Immature natural killer cell (primary cell): ENCODE measurements around the gene NELFA. TPM values are rescaled to one million over a fixed set of nuclear protein-coding genes. Genes with fewer than 3 reads are reported as not detected.
A peak's percentile ranks its signal among the peaks of the same experiment; 100 is the strongest.

ENCODE experiments used
- DNase-seq, 3 donors: peaks; one replicate each; pipeline ENCODE4 v3.0.0; 2022; ENCODE audit warnings: mixed read lengths in 1 of 3
- H3K27ac Mint-ChIP-seq, 6 donors: one replicate each; pipeline ENCODE4 v1.8.0; 2020; ENCODE audit warnings: mixed read lengths in 6 of 6, mild to moderate bottlenecking in 5 of 6, inconsistent platforms in 4 of 6, moderate library complexity in 3 of 6
- H3K27me3 Mint-ChIP-seq, 3 donors: one replicate each; pipeline ENCODE4 v1.8.0; 2020 to 2021; ENCODE audit warnings: low read depth in 3 of 3, mild to moderate bottlenecking in 3 of 3, mixed read lengths in 3 of 3, moderate library complexity in 3 of 3, inconsistent platforms in 1 of 3
- H3K36me3 Mint-ChIP-seq, 3 donors: one replicate each; pipeline ENCODE4 v1.8.0; 2020; ENCODE audit warnings: mixed read lengths in 3 of 3, inconsistent platforms in 2 of 3, mild to moderate bottlenecking in 2 of 3
- H3K4me1 Mint-ChIP-seq, 2 donors: one replicate each; pipeline ENCODE4 v1.8.0; 2020; ENCODE audit warnings: inconsistent platforms in 2 of 2, mild to moderate bottlenecking in 2 of 2, mixed read lengths in 2 of 2, moderate library complexity in 1 of 2
- H3K4me3 Mint-ChIP-seq, 5 donors: one replicate each; pipeline ENCODE4 v1.8.0; 2020; ENCODE audit warnings: mild to moderate bottlenecking in 5 of 5, mixed read lengths in 5 of 5, inconsistent platforms in 3 of 5, moderate library complexity in 3 of 5
- H3K9me3 Mint-ChIP-seq, 6 donors: one replicate each; pipeline ENCODE4 v1.8.0; 2020; ENCODE audit warnings: mild to moderate bottlenecking in 6 of 6, mixed read lengths in 6 of 6, inconsistent platforms in 4 of 6, moderate library complexity in 3 of 6
- polyA plus RNA-seq, 3 donors: library from polyadenylated mRNA; unstranded; fragments of 300-500 nt; fragmentation: Illumina TruSeq; gene quantifications; one replicate each; pipeline ENCODE4 v1.2.3, GENCODE V29; 2021

NELFA gene
- polyA plus RNA-seq, 3 donors from 2014 or later: 6.0 to 28.6 (median 10.2) TPM

DNA sequence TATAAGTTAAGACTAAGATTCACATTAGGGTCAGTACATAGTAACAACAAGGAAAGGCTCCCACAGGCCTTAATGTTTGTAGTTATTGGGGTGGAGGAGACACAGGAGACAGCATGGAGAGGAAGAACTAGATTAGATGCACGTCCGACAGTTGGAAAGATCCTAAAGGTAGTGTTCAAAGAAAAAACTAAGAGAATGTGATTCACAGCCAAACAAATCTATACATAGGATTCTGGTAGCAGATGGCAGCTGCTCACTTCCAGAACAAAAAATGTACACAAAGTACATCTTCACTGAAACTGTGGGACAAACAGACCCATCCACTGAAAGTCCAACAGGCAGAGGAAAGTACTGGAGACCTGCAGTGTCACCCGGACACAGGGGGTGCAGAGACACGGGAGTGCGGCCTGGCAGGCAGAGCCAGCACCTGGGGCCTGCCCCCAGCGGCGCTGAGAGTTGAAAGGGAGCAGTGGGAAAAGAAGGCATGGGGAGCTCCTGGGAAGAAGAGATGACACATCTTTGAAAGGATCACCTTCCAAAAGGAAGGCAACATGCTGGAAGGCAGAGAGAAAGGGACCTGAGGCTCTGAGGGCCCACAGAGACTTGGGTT, 40.0 kb downstream of the NELFA start:
- H3K27ac Mint-ChIP-seq: peak overlapping the region in 3 of 6 donors; percentile 1 to 26 (median 18)
- no peak for DNase-seq
- H3K36me3 Mint-ChIP-seq: peaks cover 0 to 11% (median 9%) of the 10 kb centered on the region in 3 donors

DNA sequence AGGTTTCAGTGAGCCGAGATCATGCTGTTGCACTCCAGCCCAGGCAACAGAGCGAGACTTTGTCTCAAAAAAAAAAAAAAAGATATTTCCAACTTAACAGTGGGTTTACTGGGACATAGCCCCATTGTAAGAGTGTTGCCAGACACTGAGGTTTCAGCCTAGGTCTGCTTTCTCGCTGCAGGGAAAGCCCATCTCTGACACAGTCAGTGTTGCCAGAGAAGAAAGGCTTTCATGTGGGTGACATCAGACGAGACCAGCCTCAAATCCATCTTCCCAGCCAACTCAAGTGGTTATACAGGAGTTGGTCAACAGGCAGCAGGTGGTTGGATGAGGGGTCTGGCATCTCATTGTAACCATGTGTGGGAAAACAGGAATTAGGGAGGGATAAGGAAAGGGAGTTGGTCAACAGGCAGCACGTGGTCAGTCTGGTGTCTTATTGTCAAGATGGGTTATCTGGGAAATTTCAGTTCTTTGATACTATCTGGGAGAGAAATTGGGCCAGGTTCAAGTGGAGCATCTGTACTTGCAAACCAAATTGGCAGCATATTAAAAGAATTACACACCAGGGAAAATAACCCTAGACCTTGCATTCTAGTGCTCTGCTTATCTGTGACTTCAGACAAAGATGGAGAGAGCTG, 41.1 kb downstream of the NELFA start:
- H3K27ac Mint-ChIP-seq: peak overlapping the region in 2 of 6 donors; percentile 46 to 48

More for the DNA sequence above, 40.0 kb downstream of the NELFA start:
- peaks cover 0 to 2% (median 2%) of the 10 kb centered on the region in 3 donors for H3K27me3 Mint-ChIP-seq
- H3K4me1 Mint-ChIP-seq: peaks cover 0 to 4% of the 10 kb centered on the region in 2 donors
- H3K4me3 Mint-ChIP-seq: no peak overlapping the region
- peaks cover 0 to 3% (median 0%) of the 10 kb centered on the region in 6 donors for H3K9me3 Mint-ChIP-seq

DNA sequence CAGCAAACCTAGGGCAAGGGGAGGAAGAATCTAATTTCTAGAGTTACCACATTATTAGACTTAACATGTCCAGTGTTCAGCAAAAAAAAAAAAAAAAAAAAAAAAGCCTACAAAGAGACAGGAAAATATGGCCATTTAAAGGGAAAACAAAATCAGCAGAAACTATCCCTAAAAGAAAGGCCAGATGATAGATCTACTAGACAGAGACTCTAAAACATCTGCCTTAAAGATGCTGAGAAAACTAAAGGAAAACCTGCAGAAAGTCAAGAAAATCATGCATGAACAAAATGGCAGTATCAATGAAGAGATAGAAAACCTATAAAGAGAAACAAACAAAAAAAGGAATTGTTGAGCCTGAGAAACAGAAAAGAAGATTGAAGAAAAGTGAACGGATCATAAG, 43.8 kb downstream of the NELFA start:
- Mint-ChIP-seq H3K9me3 (peaks cover 0 to 3% (median 0%) of the 10 kb centered on the region in 6 donors), H3K27ac (no peak overlapping the region), H3K4me3 (no peak overlapping the region), H3K4me1 (peaks cover 0 to 4% of the 10 kb centered on the region in 2 donors), H3K27me3 (no peaks in the 10 kb centered on the region), H3K36me3 (peaks cover 12 to 24% (median 21%) of the 10 kb centered on the region in 3 donors)
- DNase-seq: no peak

More for the DNA sequence above, 41.1 kb downstream of the NELFA start:
- Mint-ChIP-seq H3K27me3 (peaks cover 0 to 2% (median 2%) of the 10 kb centered on the region in 3 donors), H3K4me1 (peaks cover 0 to 4% of the 10 kb centered on the region in 2 donors), H3K9me3 (peaks cover 0 to 3% (median 0%) of the 10 kb centered on the region in 6 donors), H3K4me3 (no peak overlapping the region), H3K36me3 (peaks cover 0 to 11% (median 9%) of the 10 kb centered on the region in 3 donors)
- no peak for DNase-seq

DNA sequence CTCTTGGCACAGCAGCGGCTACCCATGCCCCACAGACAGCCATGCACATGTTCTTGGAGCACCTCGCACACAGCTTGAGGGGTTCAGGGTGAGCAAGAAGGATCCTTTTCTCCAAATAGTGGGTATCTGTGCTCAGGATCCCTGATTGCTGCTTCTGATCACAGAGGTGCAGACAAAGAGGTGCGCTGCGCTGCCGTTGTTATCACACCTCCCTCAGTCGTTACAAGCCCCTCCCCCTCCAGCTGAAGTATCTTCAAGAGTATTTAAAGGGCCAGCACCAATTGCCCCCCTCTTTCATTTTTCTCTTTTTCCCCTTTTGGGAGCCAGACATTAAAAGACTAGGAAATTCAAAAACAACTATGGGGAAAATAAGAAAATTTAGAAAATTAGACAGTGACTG, 44.3 kb downstream of the NELFA start:
- Mint-ChIP-seq H3K4me1 (peaks cover 0 to 4% of the 10 kb centered on the region in 2 donors), H3K9me3 (peaks cover 0 to 3% (median 0%) of the 10 kb centered on the region in 6 donors), H3K36me3 (peaks cover 14 to 25% (median 21%) of the 10 kb centered on the region in 3 donors), H3K4me3 (no peak overlapping the region), H3K27ac (no peak overlapping the region), H3K27me3 (no peaks in the 10 kb centered on the region)
- DNase-seq: no peak

DNA sequence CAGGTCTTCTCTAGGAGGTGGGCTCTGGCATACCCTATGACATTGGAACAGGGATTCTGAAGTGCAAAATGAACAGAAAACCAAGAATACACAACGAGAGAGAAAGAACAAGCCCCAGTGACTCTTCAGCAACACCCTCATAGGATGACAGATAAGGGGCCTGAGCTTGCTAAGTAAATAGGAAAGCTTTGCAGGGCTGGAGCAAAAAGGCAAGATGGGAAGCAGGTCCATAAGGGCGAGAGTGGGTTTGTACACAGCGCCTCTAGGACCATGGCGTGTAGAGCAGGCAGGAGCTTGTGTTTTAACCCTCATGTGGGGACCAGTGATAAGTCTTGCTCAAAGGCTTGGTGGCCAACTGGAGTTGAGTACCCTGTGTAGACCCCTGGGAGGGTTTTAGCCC, 45.8 kb downstream of the NELFA start:
- H3K36me3 Mint-ChIP-seq: peaks cover 22 to 33% (median 24%) of the 10 kb centered on the region in 3 donors
- peaks cover 0 to 3% (median 0%) of the 10 kb centered on the region in 6 donors for H3K9me3 Mint-ChIP-seq
- no peak for DNase-seq
- H3K27ac Mint-ChIP-seq: no peak overlapping the region
- no peaks in the 10 kb centered on the region for H3K27me3 Mint-ChIP-seq
- no peak overlapping the region for H3K4me3 Mint-ChIP-seq
- H3K4me1 Mint-ChIP-seq: peaks cover 0 to 4% of the 10 kb centered on the region in 2 donors

DNA sequence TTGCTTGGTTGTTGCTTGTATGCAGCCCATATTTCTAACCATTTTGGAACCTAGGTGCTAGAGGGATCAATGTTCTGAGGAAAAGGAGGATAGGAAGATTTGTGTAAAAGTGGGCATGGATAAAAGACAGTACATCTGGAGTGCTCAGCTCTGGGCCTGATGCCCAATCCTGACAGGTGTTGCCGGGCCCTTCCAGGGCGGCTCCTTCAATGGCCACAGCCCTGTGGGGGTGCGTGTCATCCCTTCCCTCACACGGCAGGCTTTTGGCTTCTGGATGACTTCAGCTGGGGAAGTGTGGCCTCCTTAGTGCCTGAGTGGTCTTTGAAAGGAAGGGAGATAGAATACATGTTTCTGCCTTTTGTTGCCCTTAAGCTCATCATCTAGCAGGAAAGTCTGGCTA, 47.2 kb downstream of the NELFA start:
- Mint-ChIP-seq H3K9me3 (peaks cover 0 to 3% (median 0%) of the 10 kb centered on the region in 6 donors), H3K27me3 (no peaks in the 10 kb centered on the region), H3K27ac (no peak overlapping the region)

DNA sequence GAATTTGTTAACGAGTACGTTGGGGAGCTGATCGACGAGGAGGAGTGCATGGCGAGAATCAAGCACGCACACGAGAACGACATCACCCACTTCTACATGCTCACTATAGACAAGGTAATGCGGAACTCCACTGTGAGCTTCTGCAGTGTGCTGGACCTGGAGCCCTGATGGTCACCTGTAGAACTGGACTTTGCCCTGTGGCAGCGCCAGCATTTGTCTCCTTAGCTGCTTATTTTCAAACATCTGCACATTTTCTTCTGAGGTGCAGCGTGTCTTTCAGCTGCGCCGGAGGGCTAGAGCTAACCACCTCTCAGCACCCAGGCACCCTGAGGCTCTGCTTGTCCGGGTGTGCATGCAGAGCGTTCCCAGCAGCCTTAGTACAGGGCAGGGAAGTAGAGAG, 47.7 kb downstream of the NELFA start:
- H3K4me3 Mint-ChIP-seq: no peak overlapping the region
- H3K27ac Mint-ChIP-seq: peak overlapping the region in 1 of 6 donors; percentile 2
- no peak for DNase-seq
- peaks cover 0 to 4% of the 10 kb centered on the region in 2 donors for H3K4me1 Mint-ChIP-seq
- H3K36me3 Mint-ChIP-seq: peaks cover 28 to 39% (median 29%) of the 10 kb centered on the region in 3 donors
- peaks cover 0 to 3% (median 0%) of the 10 kb centered on the region in 6 donors for H3K9me3 Mint-ChIP-seq
- H3K27me3 Mint-ChIP-seq: no peaks in the 10 kb centered on the region

More for the DNA sequence above, 47.2 kb downstream of the NELFA start:
- Mint-ChIP-seq H3K4me3 (no peak overlapping the region), H3K4me1 (peaks cover 0 to 4% of the 10 kb centered on the region in 2 donors), H3K36me3 (peaks cover 26 to 36% (median 28%) of the 10 kb centered on the region in 3 donors)
- DNase-seq: no peak

DNA sequence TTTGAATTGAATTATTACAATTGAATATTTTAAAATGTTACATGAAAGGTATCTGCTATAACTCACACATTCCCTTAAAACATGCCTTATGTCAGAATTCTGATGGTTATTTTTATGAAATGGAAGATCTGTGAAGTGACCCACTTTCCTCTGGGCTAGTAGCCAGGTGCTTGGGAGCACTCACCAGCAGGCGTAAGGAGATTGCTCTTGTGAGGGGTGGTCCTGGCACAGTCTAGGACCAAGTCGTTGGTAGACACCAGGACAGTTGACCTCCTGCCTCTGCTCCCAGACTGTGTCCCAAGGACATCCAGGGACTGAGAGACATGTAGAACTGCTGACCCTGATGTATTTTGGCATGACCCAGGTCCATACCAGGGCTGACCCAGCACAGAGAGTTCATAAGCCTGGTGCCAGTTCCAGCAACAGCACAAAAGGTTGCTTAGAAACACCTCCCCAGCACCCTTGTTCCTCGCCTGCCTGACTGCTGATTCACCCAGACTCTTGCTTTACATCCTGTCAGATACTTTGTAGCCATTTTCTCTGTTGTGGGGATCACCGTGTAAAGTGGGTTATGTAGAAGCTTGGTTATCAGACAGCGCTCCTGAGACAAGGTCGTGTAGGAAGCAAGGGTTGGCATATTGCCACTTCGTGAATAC, 48.5 kb downstream of the NELFA start:
- peaks cover 0 to 3% (median 0%) of the 10 kb centered on the region in 6 donors for H3K9me3 Mint-ChIP-seq
- no peak for DNase-seq
- peaks cover 0 to 4% of the 10 kb centered on the region in 2 donors for H3K4me1 Mint-ChIP-seq
- H3K36me3 Mint-ChIP-seq: peaks cover 26 to 46% (median 29%) of the 10 kb centered on the region in 3 donors
- no peak overlapping the region for H3K4me3 Mint-ChIP-seq
- H3K27me3 Mint-ChIP-seq: peaks cover 0 to 2% (median 0%) of the 10 kb centered on the region in 3 donors
- H3K27ac Mint-ChIP-seq: no peak overlapping the region

DNA sequence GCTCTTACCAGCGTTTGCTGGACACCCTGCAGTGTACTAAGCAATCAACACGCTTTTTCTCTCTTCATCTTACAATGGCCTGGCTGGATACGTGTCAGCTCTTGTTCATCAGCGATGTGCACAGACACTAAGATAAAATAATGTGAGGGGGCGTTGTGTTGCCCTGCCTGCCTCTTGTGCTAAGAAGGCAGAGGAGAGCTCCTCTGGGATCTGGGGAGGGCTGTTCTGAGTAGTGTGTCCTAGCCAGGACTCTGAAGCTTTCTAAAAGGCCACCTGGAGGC, 49.7 kb downstream of the NELFA start:
- Mint-ChIP-seq H3K4me1 (peaks cover 0 to 1% of the 10 kb centered on the region in 2 donors), H3K9me3 (no peaks in the 10 kb centered on the region), H3K27ac (peak overlapping the region in 1 of 6 donors; percentile 9), H3K4me3 (no peak overlapping the region), H3K27me3 (peaks cover 0 to 2% (median 0%) of the 10 kb centered on the region in 3 donors), H3K36me3 (peaks cover 19 to 47% (median 29%) of the 10 kb centered on the region in 3 donors)
- no peak for DNase-seq

DNA sequence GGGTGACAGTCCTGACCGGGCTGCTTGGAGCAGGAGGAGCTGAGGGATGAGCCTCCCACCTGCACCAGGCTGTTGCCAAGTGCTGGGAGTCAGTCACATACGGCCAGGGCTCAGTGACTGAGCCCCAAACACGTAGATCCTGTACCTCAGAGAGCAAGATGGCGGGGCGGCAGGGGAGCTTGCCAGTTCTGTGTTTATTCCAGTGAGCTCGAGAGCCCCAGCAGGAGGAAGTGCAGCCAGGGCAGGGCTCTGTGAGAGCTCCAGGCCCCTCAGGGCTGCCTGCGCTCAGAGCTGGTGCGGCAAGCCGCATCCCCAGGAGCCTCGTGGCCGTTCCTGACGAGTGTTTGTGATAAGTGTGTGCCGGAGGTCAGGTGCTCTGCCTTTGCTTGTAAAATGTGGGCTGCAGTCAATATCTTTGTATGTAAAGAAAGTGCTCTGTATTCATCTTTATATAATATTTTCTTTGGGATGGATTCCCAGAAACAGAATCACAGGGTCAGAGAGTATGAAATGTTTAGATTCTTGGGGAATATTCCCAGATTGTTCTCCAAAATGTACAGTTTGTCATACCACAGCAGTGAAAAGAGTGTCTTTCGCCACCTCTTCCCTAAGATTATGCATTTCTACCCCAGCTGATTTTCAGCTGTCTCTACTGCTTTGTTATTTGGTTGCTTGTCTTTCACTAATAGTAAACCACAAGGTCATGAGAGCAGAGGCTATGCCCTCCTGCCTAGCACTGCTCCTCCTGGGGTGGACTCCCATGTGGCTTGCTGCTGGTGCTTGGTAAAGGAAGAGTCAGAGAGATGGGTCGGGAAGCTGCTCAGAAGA, 50.3 kb downstream of the NELFA start:
- DNase-seq: no peak
- no peak overlapping the region for H3K4me3 Mint-ChIP-seq
- H3K27ac Mint-ChIP-seq: peak overlapping the region in 1 of 6 donors; percentile 51
- peaks cover 19 to 47% (median 29%) of the 10 kb centered on the region in 3 donors for H3K36me3 Mint-ChIP-seq
- H3K27me3 Mint-ChIP-seq: peaks cover 0 to 2% (median 0%) of the 10 kb centered on the region in 3 donors
- H3K4me1 Mint-ChIP-seq: no peaks in the 10 kb centered on the region
- no peaks in the 10 kb centered on the region for H3K9me3 Mint-ChIP-seq

DNA sequence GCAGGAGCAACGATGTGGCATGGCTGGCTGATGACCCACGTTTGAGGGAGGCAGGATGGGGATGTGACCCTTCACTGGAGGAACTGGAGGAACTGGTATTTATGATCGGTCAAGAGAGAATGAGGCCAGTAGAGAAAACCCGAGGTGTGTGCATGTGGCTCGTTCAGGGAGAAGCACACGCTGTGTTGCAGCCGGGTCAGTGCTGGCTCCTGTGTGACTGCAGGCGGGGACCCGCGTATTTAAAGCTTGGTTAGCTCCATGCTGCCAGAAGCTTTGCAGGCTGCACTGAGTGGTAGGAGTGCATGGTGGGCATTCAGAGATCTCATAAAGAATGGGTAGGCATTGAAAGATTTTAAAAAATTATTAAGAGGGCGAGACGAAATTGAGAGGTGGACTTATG, 52.1 kb downstream of the NELFA start:
- peak overlapping the region in 2 of 6 donors; percentile 26 to 86 for H3K27ac Mint-ChIP-seq
- H3K4me1 Mint-ChIP-seq: no peaks in the 10 kb centered on the region

DNA sequence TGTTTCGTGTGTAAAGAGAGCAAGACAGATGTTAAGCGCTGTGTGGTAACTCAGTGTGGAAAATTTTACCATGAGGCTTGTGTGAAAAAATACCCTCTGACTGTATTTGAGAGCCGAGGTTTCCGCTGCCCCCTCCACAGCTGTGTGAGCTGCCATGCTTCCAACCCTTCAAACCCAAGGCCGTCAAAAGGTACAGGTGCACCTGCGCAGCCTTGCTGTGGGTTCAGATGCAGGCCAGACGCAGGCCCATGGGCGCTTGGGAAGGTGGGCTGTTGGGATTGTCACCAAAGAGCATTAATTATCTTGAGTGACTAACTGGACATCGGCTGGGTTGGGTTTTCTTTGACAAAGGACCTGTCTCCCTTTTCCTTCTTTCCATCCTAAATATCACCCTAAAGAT, 55.4 kb downstream of the NELFA start:
- H3K36me3 Mint-ChIP-seq: peaks cover 7 to 22% (median 7%) of the 10 kb centered on the region in 3 donors
- peaks cover 20 to 28% of the 10 kb centered on the region in 2 donors for H3K4me1 Mint-ChIP-seq
- H3K27me3 Mint-ChIP-seq: peaks cover 0 to 2% (median 0%) of the 10 kb centered on the region in 3 donors
- no peak overlapping the region for H3K4me3 Mint-ChIP-seq
- H3K9me3 Mint-ChIP-seq: no peaks in the 10 kb centered on the region
- H3K27ac Mint-ChIP-seq: no peak overlapping the region
- DNase-seq: no peak

More for the DNA sequence above, 52.1 kb downstream of the NELFA start:
- Mint-ChIP-seq H3K4me3 (no peak overlapping the region), H3K36me3 (peaks cover 15 to 45% (median 23%) of the 10 kb centered on the region in 3 donors), H3K27me3 (peaks cover 0 to 2% (median 0%) of the 10 kb centered on the region in 3 donors), H3K9me3 (no peaks in the 10 kb centered on the region)
- no peak for DNase-seq

DNA sequence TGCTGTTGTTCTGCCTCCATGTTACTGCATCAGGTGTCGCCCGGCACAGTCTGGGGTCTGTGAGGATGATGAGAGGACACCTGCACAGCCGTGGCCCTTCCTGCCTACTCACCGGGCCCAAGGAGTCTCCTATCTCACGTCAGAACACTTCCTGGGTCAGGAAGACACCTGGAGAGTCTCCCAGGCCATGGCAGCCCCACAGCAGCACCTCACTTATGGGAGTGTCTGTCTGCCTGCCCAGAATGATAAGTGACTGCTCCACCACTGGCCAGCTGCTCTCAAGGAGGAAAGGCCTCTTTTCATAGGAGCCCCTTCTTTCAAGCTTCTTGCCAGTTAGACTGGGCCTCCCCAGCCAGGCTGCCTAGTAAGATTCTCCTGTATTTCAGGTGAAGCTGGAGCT, 56.1 kb downstream of the NELFA start:
- Mint-ChIP-seq H3K9me3 (no peaks in the 10 kb centered on the region), H3K4me3 (no peak overlapping the region), H3K27ac (no peak overlapping the region), H3K4me1 (peaks cover 22 to 28% of the 10 kb centered on the region in 2 donors), H3K27me3 (peaks cover 0 to 2% (median 0%) of the 10 kb centered on the region in 3 donors), H3K36me3 (peaks cover 2 to 20% (median 7%) of the 10 kb centered on the region in 3 donors)
- no peak for DNase-seq
